ENCODE results near the gene SLC12A9. TPM values are rescaled to one million over a fixed set of nuclear protein-coding genes. Genes with fewer than 3 reads are reported as not detected.

The SLC12A9 gene
- total and polyA plus RNA-seq, 2 of the 8 experiments (the other 6 are each of a cell fraction or from before 2014, with no cell fraction given), result 31.4 to 40.1 TPM

DNA sequence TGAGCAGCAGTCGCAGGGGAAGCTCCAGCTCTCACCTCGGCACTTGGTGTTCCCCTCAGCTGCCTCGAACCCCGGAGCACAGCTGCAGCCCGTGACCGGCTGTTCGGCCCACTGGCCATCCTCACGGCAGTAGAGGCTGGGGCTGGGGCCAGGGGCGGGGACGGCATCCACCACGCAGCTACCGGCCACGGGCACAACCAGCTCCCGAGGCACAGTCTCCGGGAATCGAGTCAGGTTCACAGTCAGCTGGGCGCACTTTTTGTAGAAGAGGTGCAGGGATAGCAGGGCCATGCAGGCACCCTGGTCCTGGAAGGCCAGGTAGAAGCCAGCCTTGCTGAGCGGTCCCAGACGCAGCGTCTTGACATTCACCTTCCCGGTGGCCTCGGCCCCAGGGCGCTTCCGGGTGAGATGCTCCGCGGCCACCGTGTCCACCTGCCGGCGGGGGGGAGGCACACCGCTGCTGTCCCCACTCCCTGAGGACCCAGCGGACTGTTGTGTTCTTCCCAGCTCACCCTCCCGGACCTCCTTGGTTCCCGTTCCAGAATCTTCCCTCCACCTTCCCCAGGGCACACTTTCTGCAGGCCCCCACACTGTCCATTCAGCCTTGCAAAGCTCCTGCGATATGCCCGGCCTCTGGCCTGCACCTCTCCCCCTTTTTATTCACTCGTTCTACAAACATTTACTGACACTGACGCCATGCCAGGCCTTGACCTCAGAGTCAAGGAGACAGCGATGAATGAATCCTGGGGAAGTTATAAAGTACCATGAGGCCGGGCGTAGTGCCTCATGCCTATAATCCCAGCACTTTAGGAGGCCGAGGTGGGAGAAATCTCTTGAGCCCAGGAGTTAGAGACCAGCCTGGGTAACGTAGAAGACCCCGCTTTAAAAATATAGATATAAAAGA lies 30.0 kb upstream of the SLC12A9 start:
- no peak overlapping the region for H4K5ac ChIP-seq (ENCODE audit: insufficient read length, low read depth, low read length)

More for the DNA sequence above, 30.0 kb upstream of the SLC12A9 start:
- Histone ChIP-seq H3K23me2 (ENCODE audit: low read depth, low read length) (peaks cover 13% of the 10 kb centered on the region; the same call in 1 of the 2 replicates), H2BK15ac (ENCODE audit: low read length) (no peak overlapping the region), H3K4me1 (replicated peaks in 1 of 4; ENCODE audit: control insufficient read depth in 3 of 4, insufficient read depth in 4 of 4, low read length in 3 of 4) (peaks cover 0 to 11% (median 7%) of the 10 kb centered on the region in 4 experiments; a peak in 6 of 7 replicates), H3K23ac (ENCODE audit: insufficient read length) (no peak overlapping the region), H2AFZ (ENCODE audit: low read length) (no peak overlapping the region), H4K91ac (replicated peaks; ENCODE audit: insufficient read length, low read length) (no peak overlapping the region), H3K4me3 (ENCODE audit: extremely low read depth in 1 of 4, insufficient read depth in 2 of 4, low read depth in 3 of 4, low read length in 4 of 4) (no peak overlapping the region), H3K79me2 (ENCODE audit: control insufficient read depth in 1 of 2, insufficient read depth in 2 of 2, low read length in 2 of 2) (peaks cover 7 to 38% of the 10 kb centered on the region in 2 experiments), H3K27me3 (replicated peaks in 1 of 4; ENCODE audit: control insufficient read depth in 3 of 4, extremely low read depth in 1 of 4, insufficient read depth in 3 of 4, low read length in 3 of 4) (no peaks in the 10 kb centered on the region), H3K79me1 (ENCODE audit: low read depth, low read length) (peaks cover 5% of the 10 kb centered on the region; the same call in 1 of the 2 replicates), H3K18ac (ENCODE audit: extremely low read depth, low read length) (no peak overlapping the region), H3K4me2 (ENCODE audit: insufficient read depth in 1 of 2, low read depth in 2 of 2, low read length in 2 of 2) (no peak overlapping the region), H3K9me3 (ENCODE audit: insufficient read depth in 2 of 2, low read depth in 1 of 2, low read length in 1 of 2) (no peaks in the 10 kb centered on the region), H2AK5ac (ENCODE audit: low read depth, low read length) (no peak overlapping the region), H2BK120ac (replicated peaks; ENCODE audit: low read depth, low read length) (no peak overlapping the region), H3K36me3 (ENCODE audit: control insufficient read depth in 2 of 4, insufficient read depth in 4 of 4, low read length in 3 of 4) (peaks cover 25 to 60% (median 51%) of the 10 kb centered on the region in 4 experiments; a peak in 7 of 8 replicates), H4K8ac (ENCODE audit: extremely low read depth, insufficient read depth, low read length) (peak overlapping the region; percentile 60; the same call in 1 of the 2 replicates), H3K27ac (ENCODE audit: low read depth, low read length) (no peak overlapping the region), H4K20me1 (replicated peaks in 1 of 2; ENCODE audit: control insufficient read depth in 1 of 2, insufficient read depth in 2 of 2, low read length in 2 of 2) (peaks cover 14 to 25% of the 10 kb centered on the region in 2 experiments), H2BK5ac (ENCODE audit: low read depth, low read length) (no peak overlapping the region), H2BK12ac (ENCODE audit: low read depth, low read length) (no peak overlapping the region), H3K14ac (ENCODE audit: insufficient read length) (no peak overlapping the region), H3K4ac (replicated peaks; ENCODE audit: insufficient read length, low read depth, low read length) (no peak overlapping the region), H2BK20ac (ENCODE audit: low read length) (no peak overlapping the region), H3K56ac (replicated peaks; ENCODE audit: insufficient read length, low read depth, low read length) (no peak overlapping the region), H3K9ac (replicated peaks in 1 of 4; ENCODE audit: extremely low read depth in 1 of 4, low read depth in 3 of 4, low read length in 3 of 4) (no peak overlapping the region)
- WGBS, 2 experiments (ENCODE audit: extremely low coverage in 1 of 2, insufficient coverage in 1 of 2, insufficient read length in 1 of 2, insufficient replicate concordance in 2 of 2, low coverage in 1 of 2, low lambda C conversion rate in 2 of 2, missing lambda C conversion rate in 1 of 2), result 92% methylated on average over 34 of the region's 43 CpGs; no CpG with 5 or more reads in 1 of the 2 experiments
- CTCF ChIA-PET (ENCODE audit: partially characterized antibody), result interaction anchor here (0.9 to 5.2 kb wide), 8 partner anchors 13 to 117 kb away, joined by 3 to 48 read pairs (median 4); partner anchors contain the start of genes POP7 and SLC12A9
- POLR2A ChIA-PET (ENCODE audit: partially characterized antibody), result interaction anchor here (0.6 to 1.9 kb wide), 8 partner anchors 13 to 139 kb away, joined by 3 to 8 read pairs (median 4); partner anchors contain the start of gene SLC12A9
- no peak for TF ChIP-seq EZH2 (IDR thresholded peaks at IDR 0.05; ENCODE audit: low read depth, low read length, severe bottlenecking)
- TF ChIP-seq RXRA (IDR thresholded peaks at IDR 0.05; ENCODE audit: insufficient read depth, low read depth, low read length), result no peak
- TF ChIP-seq FOSL1 (IDR thresholded peaks at IDR 0.05; ENCODE audit: insufficient read depth, low read depth, low read length), result no peak
- TF ChIP-seq SP4 (IDR thresholded peaks at IDR 0.05; ENCODE audit: low read length), result no peak
- no peak for TF ChIP-seq RFX5 (IDR thresholded peaks at IDR 0.05; ENCODE audit: borderline replicate concordance, low read depth, low read length)
- no peak for TF ChIP-seq NANOG (IDR thresholded peaks at IDR 0.05; ENCODE audit: insufficient read depth, low read depth, low read length, poor library complexity, severe bottlenecking)
- TF ChIP-seq KDM5A (IDR thresholded peaks at IDR 0.05; ENCODE audit: low read length), result no peak
- FAIRE-seq (no peak), DNase-seq (ENCODE audit: low read depth in 1 of 2, low spot score in 2 of 2) (no peak)
